ENCODE data around the gene MUC3A. TPM values are rescaled to one million over a fixed set of nuclear protein-coding genes. Genes with fewer than 3 reads are reported as not detected.

MUC3A gene

GRCh38 chr7:101017064-101017777 is 67.9 kb downstream of the MUC3A start:
- peak overlapping the region; percentile 97 for H3K18ac ChIP-seq (ENCODE audit: low read depth in 1 of 2, low read length in 2 of 2)
- H3K14ac ChIP-seq (ENCODE audit: low read length in 2 of 2) = peak overlapping the region in 1 of 2 experiments; percentile 78
- H3K27me3 ChIP-seq (ENCODE audit: control insufficient read depth in 1 of 2, insufficient read depth in 1 of 2, low read length in 2 of 2) = peaks cover 0 to 14% of the 10 kb centered on the region in 2 experiments
- peak overlapping the region; percentile 97 for H4K91ac ChIP-seq (ENCODE audit: low read length)
- H2BK12ac ChIP-seq (ENCODE audit: low read length in 2 of 2) = peak overlapping the region; percentile 23 to 90
- H2AFZ ChIP-seq (ENCODE audit: low read depth, low read length) = peak overlapping the region; percentile 51
- H2BK120ac ChIP-seq (ENCODE audit: low read depth, low read length) = peak overlapping the region; percentile 98
- H3K9me3 ChIP-seq (ENCODE audit: control insufficient read depth, low read length) = no peaks in the 10 kb centered on the region
- peak overlapping the region; percentile 87 for H2BK15ac ChIP-seq (ENCODE audit: low read depth, poor library complexity, severe bottlenecking)
- H3K36me3 ChIP-seq (ENCODE audit: control insufficient read depth in 1 of 2, insufficient read depth in 2 of 2, low read depth in 1 of 2, low read length in 2 of 2) = peaks cover 0 to 4% of the 10 kb centered on the region in 2 experiments
- peak overlapping the region; percentile 94 for H3K4me2 ChIP-seq (ENCODE audit: low read length, poor library complexity, severe bottlenecking)
- peak overlapping the region; percentile 34 for H2BK5ac ChIP-seq (ENCODE audit: low read depth, low read length, poor library complexity, severe bottlenecking)
- H3K4me1 ChIP-seq (ENCODE audit: control insufficient read depth, insufficient read depth, low read depth, low read length) = peaks cover 15% of the 10 kb centered on the region
- no peak overlapping the region for H2AK5ac ChIP-seq (ENCODE audit: low read length, severe bottlenecking)
- no peak overlapping the region for H3K27ac ChIP-seq (ENCODE audit: low read length, poor library complexity, severe bottlenecking)
- peak overlapping the region; percentile 71 to 97 for H3K4ac ChIP-seq (ENCODE audit: low read depth in 1 of 2, low read length in 2 of 2)
- no peak overlapping the region for H3K23ac ChIP-seq (ENCODE audit: low read length in 2 of 2)
- H3K4me3 ChIP-seq (ENCODE audit: insufficient read depth in 1 of 2, low read depth in 1 of 2, low read length in 2 of 2) = peak overlapping the region; percentile 50 to 74
- WGBS = 0% methylated on average over 23 of the region's 29 CpGs
- H3K9ac ChIP-seq (ENCODE audit: low read length) = peak overlapping the region; percentile 95
- peaks cover 2% of the 10 kb centered on the region for H3K79me1 ChIP-seq (replicated peaks; ENCODE audit: low read length, poor library complexity, severe bottlenecking)
- H4K8ac ChIP-seq (ENCODE audit: low read length) = peak overlapping the region; percentile 100
- DNase-seq = peak; percentile 97

Small RNA genes lying within 50 kb of the gene (small RNA-seq; reads per million reads assigned to genes)
- gene RN7SL549P (ENCODE audit: low read depth) (not detected), gene RPS29P15 (ENCODE audit: low read depth) (not detected)

Measured in mesenchymal stem cell (in vitro differentiated cells and primary cell).